Measurements from ENCODE around the gene USP32.
"Not testable (repeated sequence)": the region's sequence is repeated elsewhere in the genome, so short reads cannot be mapped to it uniquely, and the experiment has no call there.

Gene USP32

GRCh38 chr17:60293580-60294335 lies 98.2 kb downstream of the USP32 start:
- DNase-seq, result no peak

GRCh38 chr17:60292697-60293096 lies 99.2 kb downstream of the USP32 start:
- DNase-seq, result no peak

- no peak for DNase-seq
These were observed 107.2 kb downstream of the USP32 start for GRCh38 chr17:60284709-60285108.

GRCh38 chr17:60283816-60284215 lies 108.1 kb downstream of the USP32 start:
- DNase-seq, result no peak

GRCh38 chr17:60280673-60281072 lies 111.3 kb downstream of the USP32 start:
- DNase-seq, result no peak

GRCh38 chr17:60278237-60278636 lies 113.7 kb downstream of the USP32 start:
- no peak for DNase-seq

- no peak for DNase-seq
These were observed 114.7 kb downstream of the USP32 start for GRCh38 chr17:60277258-60277657.

GRCh38 chr17:60269417-60269816 lies 122.5 kb downstream of the USP32 start:
- DNase-seq, result no peak

- no peak for DNase-seq
These were observed 131.4 kb downstream of the USP32 start for GRCh38 chr17:60260540-60260939.

- no peak for DNase-seq
These were observed 133.6 kb downstream of the USP32 start for GRCh38 chr17:60258313-60258712.

- no peak for DNase-seq
These were observed 135.8 kb downstream of the USP32 start for GRCh38 chr17:60256174-60256573.

- DNase-seq, result no peak
These were observed 138.9 kb downstream of the USP32 start for GRCh38 chr17:60253048-60253447.

- no peak for DNase-seq
These were observed 139.5 kb downstream of the USP32 start for GRCh38 chr17:60252459-60252858.

- no peak for DNase-seq
These were observed 142.6 kb downstream of the USP32 start for GRCh38 chr17:60249290-60249826.

GRCh38 chr17:60248618-60249289 lies 143.2 kb downstream of the USP32 start:
- no peak for DNase-seq

GRCh38 chr17:60247836-60248461 lies 144.0 kb downstream of the USP32 start:
- no peak for DNase-seq

GRCh38 chr17:60244656-60245055 lies 147.3 kb downstream of the USP32 start:
- no peak for DNase-seq

GRCh38 chr17:60240290-60240689 lies 151.6 kb downstream of the USP32 start:
- DNase-seq, result no peak

- DNase-seq, result no peak
These were observed 160.2 kb downstream of the USP32 start for GRCh38 chr17:60231691-60232090.

GRCh38 chr17:60231234-60231633 lies 160.7 kb downstream of the USP32 start:
- DNase-seq, result no peak

- DNase-seq, result no peak
These were observed 161.6 kb downstream of the USP32 start for GRCh38 chr17:60230358-60230757.

GRCh38 chr17:60229188-60229802 lies 162.6 kb downstream of the USP32 start:
- DNase-seq, result no peak

GRCh38 chr17:60227276-60227675 lies 164.7 kb downstream of the USP32 start:
- DNase-seq, result not testable (repeated sequence)

All from cortex of kidney (tissue), 1 donor.